A549 (cell line): ENCODE results near the gene APOH. TPM values are rescaled to one million over a fixed set of nuclear protein-coding genes. Genes with fewer than 3 reads are reported as not detected.

Source experiments
- ATAC-seq, 2 experiments: fragments of 200-7000 bp in 1 of 2; fragments of >200 bp in 1 of 2; cut with Nextera tagmentation in 1 of 2; cut with Tn5 transposase in 1 of 2; 3 replicates each; pipeline versions ENCODE4 v1.8.0 to v1.9.1; 2018 to 2020; ENCODE audit warnings: mild to moderate bottlenecking in 1 of 2, moderate library complexity in 1 of 2
- CTCF ChIA-PET: fragments of 300-600 bp; sonication (Branson Sonifier 250); formaldehyde crosslinking; extraction: SDS; loops from one replicate; lab custom pipeline; 2021; ENCODE audit warnings: antibody characterized with exemption, inconsistent platforms; lab: Yijun Ruan, JAX
- POLR2A ChIA-PET: fragments of 350-600 bp; formaldehyde crosslinking; extraction: SDS; loops from one replicate; lab custom pipeline; 2021; ENCODE audit warnings: antibody characterized with exemption, inconsistent platforms; lab: Yijun Ruan, JAX
- DNase-seq, 2 experiments: peaks; one replicate each; pipeline versions ENCODE4 v3.0.0 to v3.0.0-alpha.2; 2011 to 2016; ENCODE audit warnings: low read depth in 1 of 2, low spot score in 1 of 2
- FAIRE-seq: peaks from 2 replicates; lab custom pipeline; 2011; peaks lifted over from hg19 to GRCh38; lab: Jason Lieb, UNC
- H3K27ac ChIP-seq, 2 experiments: fragments of >200 bp; sonication (Bioruptor Twin); formaldehyde crosslinking; 3 replicates each; pipeline ENCODE4 v1.5.1; 2016 to 2017
- H3K4me1 ChIP-seq: fragments of >200 bp; sonication (Bioruptor Twin); formaldehyde crosslinking; 3 replicates; pipeline ENCODE4 v1.6.1; 2016
- H3K4me2 ChIP-seq: fragments of >200 bp; sonication (Bioruptor Twin); formaldehyde crosslinking; 3 replicates; pipeline ENCODE4 v1.6.1; 2016
- H3K4me3 ChIP-seq: fragments of >200 bp; sonication (Bioruptor Twin); formaldehyde crosslinking; 3 replicates; pipeline ENCODE4 v1.5.1; 2016
- H3K9me3 ChIP-seq: fragments of >200 bp; sonication (Bioruptor Twin); formaldehyde crosslinking; 3 replicates; pipeline ENCODE4 v1.6.1; 2016
- BHLHE40 ChIP-seq: IDR thresholded peaks from 2 replicates; pipeline ENCODE4 v1.6.1; 2012; ENCODE audit warnings: low read depth, low read length, inconsistent platforms
- CBX2 ChIP-seq: fragments of 200-600 bp; sonication (generic); IDR thresholded peaks from 2 replicates; pipeline ENCODE4 v1.6.1; 2016; ENCODE audit warnings: low read depth, mild to moderate bottlenecking, borderline replicate concordance
- CBX8 ChIP-seq: fragments of 200-600 bp; sonication (generic); IDR thresholded peaks from 2 replicates; pipeline ENCODE4 v1.6.1; 2016
- CHD4 ChIP-seq: fragments of 200-600 bp; sonication (generic); IDR thresholded peaks from 2 replicates; pipeline ENCODE4 v1.6.1; 2016; ENCODE audit warnings: antibody characterized with exemption, mild to moderate bottlenecking, borderline replicate concordance
- EHF ChIP-seq: fragments of 250-450 bp; sonication (Bioruptor Pico); IDR thresholded peaks from 2 replicates; pipeline ENCODE4 v1.5.0; 2020; ENCODE audit warnings: mild to moderate bottlenecking
- EP300 ChIP-seq, 2 experiments: fragments of >200 bp; sonication (Bioruptor Twin); formaldehyde crosslinking; IDR thresholded peaks; 2 replicates in 1 of 2; 3 replicates in 1 of 2; pipeline ENCODE4 v1.6.1; 2016 to 2017
- ESRRA ChIP-seq: fragments of 150-350 bp; IDR thresholded peaks from 2 replicates; pipeline ENCODE4 v1.6.1; 2014; ENCODE audit warnings: mild to moderate bottlenecking, low read length, borderline replicate concordance
- FOSL2 ChIP-seq, 2 experiments: fragments of 450-650 bp in 1 of 2; fragments of >200 bp in 1 of 2; sonication (Bioruptor Twin) in 1 of 2; formaldehyde crosslinking; IDR thresholded peaks; 2 replicates each; pipeline versions ENCODE4 v1.5.0 to v1.6.1; 2016 to 2020; ENCODE audit warnings: mild to moderate bottlenecking in 1 of 2, moderate library complexity in 1 of 2
- FOXS1 ChIP-seq: fragments of 250-450 bp; sonication (Bioruptor Pico); IDR thresholded peaks from 2 replicates; pipeline ENCODE4 v1.5.0; 2020; ENCODE audit warnings: mild to moderate bottlenecking, moderate library complexity
- HDAC2 ChIP-seq: fragments of 200-600 bp; sonication (generic); IDR thresholded peaks from 2 replicates; pipeline ENCODE4 v1.6.1; 2016
- HOXB5 ChIP-seq: fragments of 250-450 bp; sonication (Bioruptor Pico); IDR thresholded peaks from 2 replicates; pipeline ENCODE4 v1.5.0; 2020; ENCODE audit warnings: mild to moderate bottlenecking, moderate library complexity
- JUN ChIP-seq, 2 experiments: fragments of >200 bp; sonication (Bioruptor Twin); formaldehyde crosslinking; IDR thresholded peaks; 2 replicates in 1 of 2; 3 replicates in 1 of 2; pipeline ENCODE4 v1.6.1; 2016 to 2017
- JUNB ChIP-seq: fragments of >200 bp; sonication (Bioruptor Twin); formaldehyde crosslinking; IDR thresholded peaks from 2 replicates; pipeline ENCODE4 v1.6.1; 2016
- MAZ ChIP-seq: fragments of 150-350 bp; IDR thresholded peaks from 2 replicates; pipeline ENCODE4 v1.6.1; 2014; ENCODE audit warnings: antibody characterized with exemption, low read depth, low read length, borderline replicate concordance
- MYC ChIP-seq: IDR thresholded peaks from 2 replicates; pipeline ENCODE4 v1.6.1; 2012; ENCODE audit warnings: mild to moderate bottlenecking, inconsistent platforms, low read length, improper control_type of control experiment, borderline replicate concordance
- NFE2L2 ChIP-seq: fragments of 150-350 bp; conservative IDR thresholded peaks from 2 replicates; pipeline ENCODE4 v1.6.1; 2014; ENCODE audit warnings: low read length
- NPAS2 ChIP-seq: fragments of 250-450 bp; sonication (Bioruptor Pico); IDR thresholded peaks from 2 replicates; pipeline ENCODE4 v1.8.0; 2022; ENCODE audit warnings: mild to moderate bottlenecking, moderate library complexity, borderline replicate concordance
- NR3C1 ChIP-seq: fragments of >200 bp; sonication (Bioruptor Twin); formaldehyde crosslinking; IDR thresholded peaks from 3 replicates; pipeline ENCODE4 v1.6.1; 2017
- PHF8 ChIP-seq: fragments of 200-600 bp; sonication (generic); IDR thresholded peaks from 2 replicates; pipeline ENCODE4 v1.6.1; 2016; ENCODE audit warnings: low read depth, mild to moderate bottlenecking, antibody characterized with exemption, moderate library complexity, borderline replicate concordance
- RCOR1 ChIP-seq: fragments of 150-350 bp; IDR thresholded peaks from 2 replicates; pipeline ENCODE4 v1.6.1; 2014; ENCODE audit warnings: antibody characterized with exemption, low read length, low read depth
- SREBF2 ChIP-seq: fragments of 450-650 bp; IDR thresholded peaks from 2 replicates; pipeline ENCODE4 v1.6.1; 2014; ENCODE audit warnings: mild to moderate bottlenecking, moderate library complexity
- TFCP2L1 ChIP-seq: fragments of 250-450 bp; sonication (Bioruptor Pico); IDR thresholded peaks from 2 replicates; pipeline ENCODE4 v1.5.0; 2021; ENCODE audit warnings: mild to moderate bottlenecking
- TP53 ChIP-seq: fragments of 250-450 bp; sonication (Bioruptor Pico); IDR thresholded peaks from 2 replicates; pipeline ENCODE4 v1.5.0; 2021; ENCODE audit warnings: mild to moderate bottlenecking, moderate library complexity
- ZC3H11A ChIP-seq: fragments of 450-650 bp; IDR thresholded peaks from 2 replicates; pipeline ENCODE4 v1.6.1; 2014; ENCODE audit warnings: antibody characterized with exemption, mild to moderate bottlenecking
- ZNF302 ChIP-seq: fragments of 250-450 bp; sonication (Bioruptor Pico); IDR thresholded peaks from 2 replicates; pipeline ENCODE4 v1.9.0; 2021; ENCODE audit warnings: inconsistent platforms, mild to moderate bottlenecking, moderate library complexity
- ZSCAN20 ChIP-seq: fragments of 250-450 bp; sonication (Bioruptor Pico); IDR thresholded peaks from 2 replicates; pipeline ENCODE4 v1.8.0; 2022; ENCODE audit warnings: mild to moderate bottlenecking, moderate library complexity
- WGBS: methylation state at CpG from one replicate; pipeline ENCODE4 v1.1.6; 2017; ENCODE audit errors: missing lambda C conversion rate; 5-methylcytosine and 5-hydroxymethylcytosine counted together
- polyA plus RNA-seq, 4 experiments: library from polyadenylated mRNA; depleted of rRNA in 3 of 4; stranded (reverse); fragments of >200 nt; fragmentation: RNase III in 1 of 4; extraction: RNeasy Plus Mini Kit Qiagen cat#74134 plus additional on column Dnase treatment in 1 of 4; gene quantifications; 2 replicates in 3 of 4; 3 replicates in 1 of 4; pipeline ENCODE4 v1.2.3, GENCODE V29; 2011 to 2017
- TF ChIP-seq, protein P1 (sequence below): fragments of 250-450 bp; sonication (Bioruptor Pico); IDR thresholded peaks from 2 replicates; pipeline ENCODE4 v1.5.0; 2021; ENCODE audit warnings: mild to moderate bottlenecking, moderate library complexity, borderline replicate concordance
- TF ChIP-seq, protein P2 (sequence below): fragments of 450-650 bp; IDR thresholded peaks from 2 replicates; pipeline ENCODE4 v1.6.1; 2014; ENCODE audit warnings: antibody characterized with exemption
- TF ChIP-seq, protein P3 (sequence below): IDR thresholded peaks from 2 replicates; pipeline ENCODE4 v1.6.1; 2012

Gene APOH
- polyA plus RNA-seq, 2 of the 4 experiments (the other 2 are of a cell fraction) = 6.9 to 26.1 TPM

DNA sequence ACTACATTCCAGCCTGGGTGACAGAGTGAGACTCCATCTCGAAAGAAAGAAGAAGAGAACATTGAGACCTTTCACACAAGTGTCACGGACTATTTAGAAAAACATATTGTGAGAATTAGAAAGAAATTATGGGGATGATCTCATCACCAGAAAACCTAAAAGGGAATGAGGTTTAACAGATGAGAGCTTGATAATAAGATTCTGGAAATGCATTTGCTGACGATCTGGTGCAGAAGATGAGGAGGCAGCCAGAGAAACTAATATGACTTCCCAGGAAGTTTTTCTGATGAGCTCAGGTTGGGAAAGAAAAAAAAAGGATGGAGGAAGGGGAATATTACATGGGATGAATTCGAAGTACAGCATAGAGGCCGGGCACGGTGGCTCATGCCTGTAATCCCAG is 10.8 kb upstream of the APOH start:
- ATAC-seq (no peak), DNase-seq (no peak)
- Histone ChIP-seq H3K27ac (peak overlapping the region in 1 of 2 experiments; percentile 69; a peak in 3 of 6 replicates), H3K9me3 (no peaks in the 10 kb centered on the region), H3K4me3 (no peak overlapping the region)
- WGBS = 85% methylated on average over 6 of the region's 6 CpGs
- TF ChIP-seq NFE2L2 (no peak), JUNB (no peak), NR3C1 (no peak), ZSCAN20 (CRISPR knock-in tag) (no peak), MAZ (no peak), ZC3H11A (no peak), ESRRA (no peak), BHLHE40 (no peak), CBX8 (no peak), TP53 (no peak), MYC (no peak), RCOR1 (no peak), CHD4 (no peak), HDAC2 (no peak), EHF (CRISPR knock-in tag) (no peak), JUN (IDR thresholded peaks at IDR 0.05) (no peak)
- TF ChIP-seq, all 56 proteins: peak for 0
- ChIA-PET CTCF (interaction anchor here (1.0 to 2.7 kb wide), 6 partner anchors 8 to 1008 kb away, joined by 3 to 9 read pairs (median 4); no protein-coding TSS in a partner anchor), POLR2A (no interaction called here)
- no peak overlapping the region; the same call in 2 of the 3 replicates for H3K4me2 ChIP-seq
- H3K4me1 ChIP-seq = peaks cover 22% of the 10 kb centered on the region
- no peak for FAIRE-seq

DNA sequence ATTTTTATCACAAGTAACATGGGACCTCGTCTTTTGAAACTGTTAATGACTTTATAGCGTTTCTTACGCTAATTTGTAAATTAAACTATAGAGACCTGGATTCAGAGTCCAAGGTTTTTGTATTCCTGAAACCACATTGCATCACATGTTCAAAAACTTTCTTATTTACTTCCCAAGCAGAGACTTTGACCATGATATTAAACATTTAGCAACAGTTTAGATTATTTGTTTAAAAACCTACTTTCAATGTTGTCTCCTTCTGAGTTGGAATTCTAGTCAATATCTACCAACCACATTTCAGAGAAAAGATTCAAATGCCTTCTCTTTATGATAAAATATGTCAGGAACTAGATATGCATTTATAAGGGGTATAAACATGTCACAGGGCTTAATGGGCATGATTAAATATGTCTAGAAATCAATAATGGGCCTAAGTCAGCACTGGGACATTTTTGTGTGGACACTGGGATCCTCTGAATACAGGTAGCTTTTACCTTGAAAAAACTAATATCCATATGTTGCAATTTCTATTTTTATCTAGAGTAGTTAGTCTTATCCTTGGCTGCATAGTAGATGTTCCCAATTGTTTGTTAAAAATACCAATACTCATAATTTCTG is 6.3 kb upstream of the APOH start:
- Histone ChIP-seq H3K27ac (no peak overlapping the region), H3K4me3 (no peak overlapping the region), H3K9me3 (no peaks in the 10 kb centered on the region)
- FAIRE-seq = peak; percentile 46
- CTCF ChIA-PET = interaction anchor here (1.0 to 1.1 kb wide), 2 partner anchors 17 to 298 kb away, joined by 4 read pairs; no protein-coding TSS in a partner anchor
- TF ChIP-seq PHF8 (no peak), CHD4 (no peak), EP300 (IDR thresholded peaks at IDR 0.05) (no peak), FOXS1 (CRISPR knock-in tag) (no peak), NFE2L2 (no peak), EHF (CRISPR knock-in tag) (no peak), TFCP2L1 (CRISPR knock-in tag) (no peak), FOSL2 (IDR thresholded peaks at IDR 0.05) (no peak), FOSL2 (CRISPR knock-in tag; IDR thresholded peaks at IDR 0.05) (no peak), CBX2 (no peak), MYC (no peak), NPAS2 (CRISPR knock-in tag) (no peak), RCOR1 (no peak), HOXB5 (no peak), SREBF2 (no peak), ZNF302 (no peak), BHLHE40 (no peak)
- TF ChIP-seq, protein P1, sequence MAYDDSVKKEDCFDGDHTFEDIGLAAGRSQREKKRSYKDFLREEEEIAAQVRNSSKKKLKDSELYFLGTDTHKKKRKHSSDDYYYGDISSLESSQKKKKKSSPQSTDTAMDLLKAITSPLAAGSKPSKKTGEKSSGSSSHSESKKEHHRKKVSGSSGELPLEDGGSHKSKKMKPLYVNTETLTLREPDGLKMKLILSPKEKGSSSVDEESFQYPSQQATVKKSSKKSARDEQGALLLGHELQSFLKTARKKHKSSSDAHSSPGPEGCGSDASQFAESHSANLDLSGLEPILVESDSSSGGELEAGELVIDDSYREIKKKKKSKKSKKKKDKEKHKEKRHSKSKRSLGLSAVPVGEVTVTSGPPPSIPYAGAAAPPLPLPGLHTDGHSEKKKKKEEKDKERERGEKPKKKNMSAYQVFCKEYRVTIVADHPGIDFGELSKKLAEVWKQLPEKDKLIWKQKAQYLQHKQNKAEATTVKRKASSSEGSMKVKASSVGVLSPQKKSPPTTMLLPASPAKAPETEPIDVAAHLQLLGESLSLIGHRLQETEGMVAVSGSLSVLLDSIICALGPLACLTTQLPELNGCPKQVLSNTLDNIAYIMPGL (CRISPR knock-in tag) = no peak
- TF ChIP-seq, protein P2, sequence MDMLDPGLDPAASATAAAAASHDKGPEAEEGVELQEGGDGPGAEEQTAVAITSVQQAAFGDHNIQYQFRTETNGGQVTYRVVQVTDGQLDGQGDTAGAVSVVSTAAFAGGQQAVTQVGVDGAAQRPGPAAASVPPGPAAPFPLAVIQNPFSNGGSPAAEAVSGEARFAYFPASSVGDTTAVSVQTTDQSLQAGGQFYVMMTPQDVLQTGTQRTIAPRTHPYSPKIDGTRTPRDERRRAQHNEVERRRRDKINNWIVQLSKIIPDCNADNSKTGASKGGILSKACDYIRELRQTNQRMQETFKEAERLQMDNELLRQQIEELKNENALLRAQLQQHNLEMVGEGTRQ = no peak
- TF ChIP-seq, protein P3, sequence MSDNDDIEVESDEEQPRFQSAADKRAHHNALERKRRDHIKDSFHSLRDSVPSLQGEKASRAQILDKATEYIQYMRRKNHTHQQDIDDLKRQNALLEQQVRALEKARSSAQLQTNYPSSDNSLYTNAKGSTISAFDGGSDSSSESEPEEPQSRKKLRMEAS = no peak
- TF ChIP-seq, all 56 proteins: peak for 0
- WGBS = 81% methylated on average over 3 of the region's 3 CpGs
- H3K4me1 ChIP-seq = peaks cover 21% of the 10 kb centered on the region
- no peak for DNase-seq
- no peak for ATAC-seq
- H3K4me2 ChIP-seq = no peak overlapping the region
- POLR2A ChIA-PET = no interaction called here
